VCaP (cell line): Measurements from ENCODE around the gene TTC22.

Experiments
- H3K27ac ChIP-seq: fragments of 450-650 bp; 2 replicates; pipeline ENCODE4 v1.5.1; 2017
- TF ChIP-seq, protein P1 (sequence below): fragments of 450-650 bp; conservative IDR thresholded peaks from 2 replicates; pipeline ENCODE4 v1.5.1; 2017; ENCODE audit warnings: mild to moderate bottlenecking, moderate library complexity

Gene TTC22

GRCh38 chr1:54816130-54816529 is 15.0 kb upstream of the TTC22 start:
- TF ChIP-seq, protein P1, sequence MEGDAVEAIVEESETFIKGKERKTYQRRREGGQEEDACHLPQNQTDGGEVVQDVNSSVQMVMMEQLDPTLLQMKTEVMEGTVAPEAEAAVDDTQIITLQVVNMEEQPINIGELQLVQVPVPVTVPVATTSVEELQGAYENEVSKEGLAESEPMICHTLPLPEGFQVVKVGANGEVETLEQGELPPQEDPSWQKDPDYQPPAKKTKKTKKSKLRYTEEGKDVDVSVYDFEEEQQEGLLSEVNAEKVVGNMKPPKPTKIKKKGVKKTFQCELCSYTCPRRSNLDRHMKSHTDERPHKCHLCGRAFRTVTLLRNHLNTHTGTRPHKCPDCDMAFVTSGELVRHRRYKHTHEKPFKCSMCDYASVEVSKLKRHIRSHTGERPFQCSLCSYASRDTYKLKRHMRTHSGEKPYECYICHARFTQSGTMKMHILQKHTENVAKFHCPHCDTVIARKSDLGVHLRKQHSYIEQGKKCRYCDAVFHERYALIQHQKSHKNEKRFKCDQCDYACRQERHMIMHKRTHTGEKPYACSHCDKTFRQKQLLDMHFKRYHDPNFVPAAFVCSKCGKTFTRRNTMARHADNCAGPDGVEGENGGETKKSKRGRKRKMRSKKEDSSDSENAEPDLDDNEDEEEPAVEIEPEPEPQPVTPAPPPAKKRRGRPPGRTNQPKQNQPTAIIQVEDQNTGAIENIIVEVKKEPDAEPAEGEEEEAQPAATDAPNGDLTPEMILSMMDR, result no peak
- no peak overlapping the region for H3K27ac ChIP-seq

GRCh38 chr1:54815086-54815876 is 14.2 kb upstream of the TTC22 start:
- no peak overlapping the region for H3K27ac ChIP-seq
- TF ChIP-seq, protein P1, result no peak

GRCh38 chr1:54814571-54814970 is 13.4 kb upstream of the TTC22 start:
- TF ChIP-seq, protein P1, result no peak
- no peak overlapping the region for H3K27ac ChIP-seq

DNA sequence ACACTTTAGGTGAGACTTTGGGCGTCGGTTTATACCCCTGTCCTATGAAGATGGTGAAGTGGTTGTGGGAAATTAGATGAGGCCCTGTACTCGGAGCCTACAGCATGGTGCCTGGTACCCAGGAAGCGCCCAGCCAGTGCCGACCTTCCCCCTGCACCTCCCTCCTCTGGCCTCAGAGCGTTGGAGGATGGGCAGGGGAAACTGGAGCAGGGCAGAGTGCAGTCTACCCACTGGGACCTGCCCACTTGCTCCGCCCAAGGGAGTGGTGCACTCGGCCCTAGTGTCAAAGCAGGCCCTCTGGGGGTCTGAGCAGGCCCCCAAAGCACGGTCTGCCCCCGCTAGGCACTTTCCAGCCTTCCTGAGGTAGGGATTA is 13.0 kb upstream of the TTC22 start:
- H3K27ac ChIP-seq, result no peak overlapping the region
- TF ChIP-seq, protein P1, result no peak

DNA sequence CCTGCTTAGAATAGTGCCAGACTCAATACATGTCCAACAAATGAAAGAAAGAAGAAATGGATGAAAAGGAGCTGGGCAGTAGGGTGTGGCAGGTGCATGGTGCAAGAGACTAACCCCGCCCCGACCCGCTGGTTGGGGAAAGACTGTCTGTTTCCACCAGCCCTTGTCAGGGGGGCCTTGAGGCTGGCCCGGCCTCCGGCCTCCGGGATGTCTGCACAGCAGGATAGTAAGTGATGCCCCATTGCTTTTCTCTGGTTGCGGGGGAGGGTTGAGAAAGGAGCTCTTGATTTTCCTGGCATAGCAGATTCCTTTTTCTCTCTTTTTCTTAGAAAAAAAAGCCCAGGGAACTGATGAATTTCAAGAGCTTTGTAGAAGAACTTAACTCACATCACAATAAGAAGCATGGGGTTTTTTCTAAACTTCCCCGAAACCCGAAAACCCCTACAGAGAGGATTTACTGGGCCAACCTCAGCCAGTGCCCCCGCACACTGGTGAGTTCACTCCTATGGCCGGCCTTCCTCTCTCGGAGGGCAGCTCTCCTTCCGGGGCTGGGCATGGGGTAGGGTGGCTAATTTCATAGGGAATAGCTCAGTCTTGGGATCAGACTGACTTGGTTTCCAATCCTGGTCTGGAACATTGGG is 12.5 kb upstream of the TTC22 start:
- TF ChIP-seq, protein P1, result no peak
- H3K27ac ChIP-seq, result no peak overlapping the region

DNA sequence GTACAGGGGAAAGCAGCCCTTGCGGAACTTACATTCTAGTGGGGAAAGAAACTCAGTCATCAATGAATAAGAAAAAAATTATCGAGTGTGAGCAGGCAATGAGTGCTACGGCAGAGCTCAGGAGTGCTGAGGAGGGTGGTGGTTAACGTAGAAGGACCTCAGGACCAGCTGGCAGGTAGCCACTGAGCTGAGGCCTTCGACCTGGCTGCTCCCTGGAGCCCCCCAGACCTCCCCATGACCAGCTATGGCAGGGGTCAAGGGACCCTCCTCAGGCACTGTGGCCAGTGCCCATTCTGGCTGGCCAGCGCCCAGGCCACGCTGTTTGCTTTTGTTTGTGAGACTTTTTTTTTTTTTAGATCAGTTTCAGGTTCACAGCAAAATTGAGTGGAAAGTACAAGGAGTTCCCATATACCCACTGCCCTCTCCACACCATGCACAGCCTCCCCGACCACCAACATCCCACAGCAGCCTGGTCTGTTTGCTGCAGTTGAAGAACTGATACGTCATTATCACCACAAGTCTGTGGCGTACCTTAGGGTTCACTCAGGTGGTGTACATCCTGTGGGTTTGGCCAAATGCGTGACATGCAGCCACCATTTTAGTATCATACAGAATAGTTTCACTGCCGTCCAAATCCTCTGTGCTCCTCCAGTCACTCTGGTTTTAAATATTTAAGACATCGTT is 11.8 kb upstream of the TTC22 start:
- no peak overlapping the region for H3K27ac ChIP-seq
- TF ChIP-seq, protein P1, result no peak
